ENCODE measurements around the gene NCF4.

- TF ChIP-seq POLR2A (IDR thresholded peaks at IDR 0.05) = no peak
- TF ChIP-seq, protein P1, sequence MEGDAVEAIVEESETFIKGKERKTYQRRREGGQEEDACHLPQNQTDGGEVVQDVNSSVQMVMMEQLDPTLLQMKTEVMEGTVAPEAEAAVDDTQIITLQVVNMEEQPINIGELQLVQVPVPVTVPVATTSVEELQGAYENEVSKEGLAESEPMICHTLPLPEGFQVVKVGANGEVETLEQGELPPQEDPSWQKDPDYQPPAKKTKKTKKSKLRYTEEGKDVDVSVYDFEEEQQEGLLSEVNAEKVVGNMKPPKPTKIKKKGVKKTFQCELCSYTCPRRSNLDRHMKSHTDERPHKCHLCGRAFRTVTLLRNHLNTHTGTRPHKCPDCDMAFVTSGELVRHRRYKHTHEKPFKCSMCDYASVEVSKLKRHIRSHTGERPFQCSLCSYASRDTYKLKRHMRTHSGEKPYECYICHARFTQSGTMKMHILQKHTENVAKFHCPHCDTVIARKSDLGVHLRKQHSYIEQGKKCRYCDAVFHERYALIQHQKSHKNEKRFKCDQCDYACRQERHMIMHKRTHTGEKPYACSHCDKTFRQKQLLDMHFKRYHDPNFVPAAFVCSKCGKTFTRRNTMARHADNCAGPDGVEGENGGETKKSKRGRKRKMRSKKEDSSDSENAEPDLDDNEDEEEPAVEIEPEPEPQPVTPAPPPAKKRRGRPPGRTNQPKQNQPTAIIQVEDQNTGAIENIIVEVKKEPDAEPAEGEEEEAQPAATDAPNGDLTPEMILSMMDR (IDR thresholded peaks at IDR 0.05) = no peak
Measured at GRCh38 chr22:36818010-36818642, 42.7 kb upstream of the NCF4 start.
